ENCODE results near the gene MICAL2.

The MICAL2 gene

GRCh38 chr11:12285811-12286222, 175.4 kb downstream of the MICAL2 start:
- H3K27me3 ChIP-seq (ENCODE audit: control insufficient read depth in 5 of 5, insufficient read depth in 4 of 5, low read length in 5 of 5), result peaks cover 0 to 4% (median 0%) of the 10 kb centered on the region in 5 donors
- no peaks in the 10 kb centered on the region for H3K9me3 ChIP-seq (ENCODE audit: control insufficient read depth in 5 of 5, low read length in 5 of 5)
- no peak overlapping the region for H3K4me3 ChIP-seq (ENCODE audit: low read depth in 1 of 5, low read length in 5 of 5)
- no peaks in the 10 kb centered on the region for H3K36me3 ChIP-seq (ENCODE audit: control insufficient read depth in 5 of 5, insufficient read depth in 5 of 5, low read length in 5 of 5)
- no peak overlapping the region for H3K9ac ChIP-seq (ENCODE audit: low read length in 5 of 5)
- no peak overlapping the region for H3K27ac ChIP-seq (ENCODE audit: low read depth, low read length)
- peaks cover 9 to 39% (median 27%) of the 10 kb centered on the region in 5 donors for H3K4me1 ChIP-seq (ENCODE audit: control insufficient read depth in 5 of 5, insufficient read depth in 5 of 5, low read length in 5 of 5)

DNA sequence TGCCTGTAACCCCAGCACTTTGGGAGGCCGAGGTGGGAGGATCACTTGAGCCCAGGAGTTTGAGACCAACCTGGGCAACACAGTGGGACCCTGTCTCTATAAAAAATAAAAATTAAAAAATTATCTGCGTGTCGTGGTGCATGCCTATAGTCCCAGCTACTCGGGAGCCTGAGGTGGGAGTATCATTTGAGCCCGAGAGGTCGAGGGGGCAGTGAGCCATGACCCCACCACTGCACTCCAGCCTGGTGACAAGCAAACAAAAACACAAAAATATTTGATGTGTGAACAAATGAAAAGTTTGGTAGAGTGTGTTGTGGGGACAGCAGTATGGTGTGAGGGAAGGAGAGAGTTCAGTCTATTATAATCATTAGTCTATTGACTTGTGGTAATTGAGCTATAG, 176.2 kb downstream of the MICAL2 start:
- Histone ChIP-seq H3K4me3 (ENCODE audit: low read depth in 1 of 5, low read length in 5 of 5) (no peak overlapping the region), H3K9ac (ENCODE audit: low read length in 5 of 5) (no peak overlapping the region), H3K27me3 (ENCODE audit: control insufficient read depth in 5 of 5, insufficient read depth in 4 of 5, low read length in 5 of 5) (peaks cover 0 to 4% (median 0%) of the 10 kb centered on the region in 5 donors), H3K9me3 (ENCODE audit: control insufficient read depth in 5 of 5, low read length in 5 of 5) (no peaks in the 10 kb centered on the region), H3K4me1 (ENCODE audit: control insufficient read depth in 5 of 5, insufficient read depth in 5 of 5, low read length in 5 of 5) (peaks cover 11 to 43% (median 27%) of the 10 kb centered on the region in 5 donors), H3K36me3 (ENCODE audit: control insufficient read depth in 5 of 5, insufficient read depth in 5 of 5, low read length in 5 of 5) (no peaks in the 10 kb centered on the region), H3K27ac (ENCODE audit: low read depth, low read length) (no peak overlapping the region)

- Histone ChIP-seq H3K27me3 (ENCODE audit: control insufficient read depth in 5 of 5, insufficient read depth in 4 of 5, low read length in 5 of 5) (peaks cover 0 to 4% (median 0%) of the 10 kb centered on the region in 5 donors), H3K4me3 (ENCODE audit: low read depth in 1 of 5, low read length in 5 of 5) (no peak overlapping the region), H3K36me3 (ENCODE audit: control insufficient read depth in 5 of 5, insufficient read depth in 5 of 5, low read length in 5 of 5) (no peaks in the 10 kb centered on the region), H3K9ac (ENCODE audit: low read length in 5 of 5) (no peak overlapping the region), H3K4me1 (ENCODE audit: control insufficient read depth in 5 of 5, insufficient read depth in 5 of 5, low read length in 5 of 5) (peaks cover 9 to 40% (median 27%) of the 10 kb centered on the region in 5 donors), H3K9me3 (ENCODE audit: control insufficient read depth in 5 of 5, low read length in 5 of 5) (no peaks in the 10 kb centered on the region), H3K27ac (ENCODE audit: low read depth, low read length) (peak overlapping the region; percentile 77)
Observed at GRCh38 chr11:12287009-12287373, 176.6 kb downstream of the MICAL2 start.

DNA sequence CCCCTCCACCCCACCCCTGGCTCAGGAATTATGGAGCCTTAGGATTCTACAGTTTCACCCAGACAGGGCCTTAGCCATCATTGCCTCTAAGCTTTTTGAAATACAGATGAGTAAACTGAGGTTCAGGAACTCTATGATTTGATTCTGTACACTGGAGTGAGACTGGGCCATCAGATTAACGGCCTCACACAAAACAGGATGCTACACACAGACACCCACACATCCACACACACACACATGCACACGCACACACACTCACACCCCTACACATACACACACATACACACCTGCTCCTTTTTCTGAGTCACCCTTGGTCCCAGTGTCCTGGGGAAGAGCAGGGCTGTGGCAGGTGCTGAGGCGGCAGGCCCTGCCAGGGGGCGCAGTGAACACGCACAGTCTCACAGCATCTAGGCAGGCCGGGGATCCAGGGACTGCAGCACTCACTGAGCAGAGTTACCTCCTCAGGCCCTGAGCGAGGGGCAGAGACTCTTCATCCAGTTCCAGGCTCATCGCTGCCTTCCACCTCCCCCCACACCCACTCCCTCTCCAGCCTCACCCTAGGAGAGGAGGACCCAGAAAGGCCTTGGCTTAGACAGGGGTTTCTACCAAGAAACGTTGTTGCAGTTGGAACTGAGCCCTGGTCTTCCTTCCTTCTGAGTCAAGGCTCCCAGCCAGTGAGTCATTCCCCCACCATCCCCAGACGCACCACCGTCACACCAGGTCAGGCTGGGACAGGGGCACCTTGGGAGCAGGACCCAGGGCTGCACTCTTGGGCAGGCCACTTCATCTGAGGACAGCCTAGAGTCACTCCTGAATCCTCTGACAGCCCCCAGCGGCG, 177.2 kb downstream of the MICAL2 start:
- H3K4me3 ChIP-seq (ENCODE audit: low read depth in 1 of 5, low read length in 5 of 5), result peak overlapping the region in 1 of 5 donors; percentile 37
- peaks cover 0 to 2% (median 0%) of the 10 kb centered on the region in 5 donors for H3K27me3 ChIP-seq (ENCODE audit: control insufficient read depth in 5 of 5, insufficient read depth in 4 of 5, low read length in 5 of 5)
- peak overlapping the region in 2 of 5 donors; percentile 11 to 28 for H3K9ac ChIP-seq (ENCODE audit: low read length in 5 of 5)
- H3K4me1 ChIP-seq (ENCODE audit: control insufficient read depth in 5 of 5, insufficient read depth in 5 of 5, low read length in 5 of 5), result peaks cover 9 to 40% (median 27%) of the 10 kb centered on the region in 5 donors
- no peaks in the 10 kb centered on the region for H3K36me3 ChIP-seq (ENCODE audit: control insufficient read depth in 5 of 5, insufficient read depth in 5 of 5, low read length in 5 of 5)
- H3K9me3 ChIP-seq (ENCODE audit: control insufficient read depth in 5 of 5, low read length in 5 of 5), result no peaks in the 10 kb centered on the region
- H3K27ac ChIP-seq (ENCODE audit: low read depth, low read length), result peak overlapping the region; percentile 77

GRCh38 chr11:12288212-12288930, 178.0 kb downstream of the MICAL2 start:
- Histone ChIP-seq H3K27ac (ENCODE audit: low read depth, low read length) (peak overlapping the region; percentile 77), H3K36me3 (ENCODE audit: control insufficient read depth in 5 of 5, insufficient read depth in 5 of 5, low read length in 5 of 5) (no peaks in the 10 kb centered on the region), H3K4me3 (ENCODE audit: low read depth in 1 of 5, low read length in 5 of 5) (no peak overlapping the region), H3K4me1 (ENCODE audit: control insufficient read depth in 5 of 5, insufficient read depth in 5 of 5, low read length in 5 of 5) (peaks cover 9 to 40% (median 27%) of the 10 kb centered on the region in 5 donors), H3K9me3 (ENCODE audit: control insufficient read depth in 5 of 5, low read length in 5 of 5) (no peaks in the 10 kb centered on the region), H3K9ac (ENCODE audit: low read length in 5 of 5) (peak overlapping the region in 1 of 5 donors; percentile 11), H3K27me3 (ENCODE audit: control insufficient read depth in 5 of 5, insufficient read depth in 4 of 5, low read length in 5 of 5) (no peaks in the 10 kb centered on the region)

- peaks cover 9 to 40% (median 27%) of the 10 kb centered on the region in 5 donors for H3K4me1 ChIP-seq (ENCODE audit: control insufficient read depth in 5 of 5, insufficient read depth in 5 of 5, low read length in 5 of 5)
- H3K27ac ChIP-seq (ENCODE audit: low read depth, low read length), result no peak overlapping the region
- no peaks in the 10 kb centered on the region for H3K9me3 ChIP-seq (ENCODE audit: control insufficient read depth in 5 of 5, low read length in 5 of 5)
- no peak overlapping the region for H3K4me3 ChIP-seq (ENCODE audit: low read depth in 1 of 5, low read length in 5 of 5)
- H3K9ac ChIP-seq (ENCODE audit: low read length in 5 of 5), result no peak overlapping the region
- no peaks in the 10 kb centered on the region for H3K36me3 ChIP-seq (ENCODE audit: control insufficient read depth in 5 of 5, insufficient read depth in 5 of 5, low read length in 5 of 5)
- no peaks in the 10 kb centered on the region for H3K27me3 ChIP-seq (ENCODE audit: control insufficient read depth in 5 of 5, insufficient read depth in 4 of 5, low read length in 5 of 5)
Observed at GRCh38 chr11:12288931-12289666, 178.7 kb downstream of the MICAL2 start.

- Histone ChIP-seq H3K27ac (ENCODE audit: low read depth, low read length) (no peak overlapping the region), H3K9me3 (ENCODE audit: control insufficient read depth in 5 of 5, low read length in 5 of 5) (no peaks in the 10 kb centered on the region), H3K9ac (ENCODE audit: low read length in 5 of 5) (no peak overlapping the region), H3K4me3 (ENCODE audit: low read depth in 1 of 5, low read length in 5 of 5) (no peak overlapping the region), H3K36me3 (ENCODE audit: control insufficient read depth in 5 of 5, insufficient read depth in 5 of 5, low read length in 5 of 5) (no peaks in the 10 kb centered on the region), H3K27me3 (ENCODE audit: control insufficient read depth in 5 of 5, insufficient read depth in 4 of 5, low read length in 5 of 5) (no peaks in the 10 kb centered on the region), H3K4me1 (ENCODE audit: control insufficient read depth in 5 of 5, insufficient read depth in 5 of 5, low read length in 5 of 5) (peaks cover 9 to 40% (median 27%) of the 10 kb centered on the region in 5 donors)
Observed at GRCh38 chr11:12289667-12290476, 179.5 kb downstream of the MICAL2 start.

DNA sequence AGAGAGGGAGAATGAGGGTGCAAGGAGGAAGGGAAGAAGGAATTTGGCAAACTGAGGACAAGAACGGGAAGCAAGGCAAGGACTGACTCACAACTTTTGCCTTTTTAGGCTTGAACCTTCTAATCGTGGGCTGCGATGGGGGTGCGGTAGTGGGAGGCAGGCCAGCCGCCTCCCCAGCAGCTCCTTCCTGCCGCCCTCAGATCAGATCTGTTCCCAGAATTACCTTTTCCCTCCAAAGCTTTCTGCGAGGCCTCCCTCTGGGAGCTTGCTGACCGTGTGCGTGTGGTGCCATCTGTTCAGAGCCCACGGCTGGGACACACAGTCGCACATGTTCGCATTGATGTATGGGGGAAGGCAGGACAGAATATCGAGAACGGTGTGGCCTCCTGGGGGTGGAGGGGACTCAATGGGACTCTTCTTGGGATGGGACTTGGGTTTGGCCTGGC, 180.1 kb downstream of the MICAL2 start:
- no peaks in the 10 kb centered on the region for H3K36me3 ChIP-seq (ENCODE audit: control insufficient read depth in 5 of 5, insufficient read depth in 5 of 5, low read length in 5 of 5)
- no peaks in the 10 kb centered on the region for H3K9me3 ChIP-seq (ENCODE audit: control insufficient read depth in 5 of 5, low read length in 5 of 5)
- H3K4me3 ChIP-seq (ENCODE audit: low read depth in 1 of 5, low read length in 5 of 5), result no peak overlapping the region
- no peak overlapping the region for H3K9ac ChIP-seq (ENCODE audit: low read length in 5 of 5)
- no peak overlapping the region for H3K27ac ChIP-seq (ENCODE audit: low read depth, low read length)
- peaks cover 9 to 40% (median 27%) of the 10 kb centered on the region in 5 donors for H3K4me1 ChIP-seq (ENCODE audit: control insufficient read depth in 5 of 5, insufficient read depth in 5 of 5, low read length in 5 of 5)
- no peaks in the 10 kb centered on the region for H3K27me3 ChIP-seq (ENCODE audit: control insufficient read depth in 5 of 5, insufficient read depth in 4 of 5, low read length in 5 of 5)

DNA sequence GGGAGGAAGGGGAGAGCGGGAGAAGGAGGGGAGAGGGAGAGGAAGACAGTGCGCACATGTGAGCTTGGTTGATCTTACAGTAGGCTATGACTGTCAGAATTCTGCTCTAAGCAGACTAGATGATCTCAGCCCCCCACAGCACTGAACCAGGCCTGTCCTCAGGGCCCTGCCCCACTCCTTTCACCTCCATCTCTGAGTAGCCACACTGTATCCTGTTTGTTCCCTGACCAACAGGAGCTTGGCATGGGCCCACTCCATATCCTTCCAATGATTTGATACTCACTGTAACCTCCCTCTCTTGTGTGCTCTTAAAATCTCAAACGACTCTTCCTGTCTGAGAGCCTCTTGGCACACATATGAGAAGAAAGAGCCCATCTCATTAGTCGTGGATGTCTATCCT, 180.9 kb downstream of the MICAL2 start:
- no peaks in the 10 kb centered on the region for H3K27me3 ChIP-seq (ENCODE audit: control insufficient read depth in 5 of 5, insufficient read depth in 4 of 5, low read length in 5 of 5)
- H3K4me3 ChIP-seq (ENCODE audit: low read depth in 1 of 5, low read length in 5 of 5), result no peak overlapping the region
- no peak overlapping the region for H3K27ac ChIP-seq (ENCODE audit: low read depth, low read length)
- H3K9me3 ChIP-seq (ENCODE audit: control insufficient read depth in 5 of 5, low read length in 5 of 5), result no peaks in the 10 kb centered on the region
- no peaks in the 10 kb centered on the region for H3K36me3 ChIP-seq (ENCODE audit: control insufficient read depth in 5 of 5, insufficient read depth in 5 of 5, low read length in 5 of 5)
- H3K9ac ChIP-seq (ENCODE audit: low read length in 5 of 5), result no peak overlapping the region
- H3K4me1 ChIP-seq (ENCODE audit: control insufficient read depth in 5 of 5, insufficient read depth in 5 of 5, low read length in 5 of 5), result peaks cover 9 to 36% (median 27%) of the 10 kb centered on the region in 5 donors

Data from subcutaneous abdominal adipose tissue (tissue), 5 donors.